Stimulated activated CD8-positive, alpha-beta memory T cell treated with anti-CD3 and anti-CD28 coated beads, Interleukin-2, amount 100 ng/mL, for 1 hour (primary cell): ENCODE data around the gene S100A6.
"Not testable (repeated sequence)": the region's sequence is repeated elsewhere in the genome, so short reads cannot be mapped to it uniquely, and the experiment has no call there.

Experiments used
- DNase-seq, 2 donors: peaks; one replicate each; pipeline ENCODE4 v3.0.0-alpha.2; 2020; ENCODE audit warnings: low read depth in 2 of 2

Gene S100A6

DNA sequence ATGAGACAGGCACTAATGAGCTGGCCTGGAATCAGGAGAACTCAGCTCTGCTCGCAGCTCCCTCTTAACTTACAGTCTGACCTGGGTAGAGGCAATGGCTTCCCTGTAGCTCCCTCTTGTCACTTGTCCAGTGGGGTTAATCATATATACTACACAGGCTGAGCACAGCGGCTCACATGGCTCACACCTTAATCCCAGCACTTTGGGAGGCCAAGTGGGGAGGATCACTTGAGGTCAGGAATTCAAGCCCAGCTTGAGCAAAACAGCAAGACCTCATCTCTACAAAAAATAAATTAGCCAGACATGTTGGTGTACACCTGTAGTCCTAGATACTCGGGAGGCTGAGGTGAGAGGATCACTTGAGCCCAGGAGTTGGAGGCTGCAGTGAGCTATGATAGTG is 4.2 kb downstream of the S100A6 start:
- no peak for DNase-seq

- no peak for DNase-seq
Measured at GRCh38 chr1:153527683-153528040, 8.1 kb downstream of the S100A6 start.

GRCh38 chr1:153527023-153527682 is 8.6 kb downstream of the S100A6 start:
- DNase-seq = no peak

DNA sequence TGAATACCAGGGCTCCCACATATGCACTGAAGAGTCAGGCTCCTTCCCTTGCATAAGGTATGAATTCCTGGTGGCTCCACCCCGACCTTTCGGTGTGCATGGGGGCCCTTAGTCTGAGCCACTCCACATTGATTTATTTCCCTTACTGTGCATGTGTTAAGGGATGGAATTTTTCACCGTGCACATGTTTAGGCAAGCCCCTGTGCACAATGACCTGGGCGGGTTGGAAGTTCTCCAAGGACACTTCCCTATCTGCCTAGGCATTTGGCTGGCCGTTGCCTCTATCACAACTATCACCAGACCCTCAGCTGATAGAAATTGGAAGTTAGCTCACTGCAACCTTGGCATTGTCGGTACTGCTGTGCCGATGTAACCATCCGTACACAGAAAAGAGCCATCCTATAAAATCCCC is 9.7 kb downstream of the S100A6 start:
- no peak for DNase-seq

DNA sequence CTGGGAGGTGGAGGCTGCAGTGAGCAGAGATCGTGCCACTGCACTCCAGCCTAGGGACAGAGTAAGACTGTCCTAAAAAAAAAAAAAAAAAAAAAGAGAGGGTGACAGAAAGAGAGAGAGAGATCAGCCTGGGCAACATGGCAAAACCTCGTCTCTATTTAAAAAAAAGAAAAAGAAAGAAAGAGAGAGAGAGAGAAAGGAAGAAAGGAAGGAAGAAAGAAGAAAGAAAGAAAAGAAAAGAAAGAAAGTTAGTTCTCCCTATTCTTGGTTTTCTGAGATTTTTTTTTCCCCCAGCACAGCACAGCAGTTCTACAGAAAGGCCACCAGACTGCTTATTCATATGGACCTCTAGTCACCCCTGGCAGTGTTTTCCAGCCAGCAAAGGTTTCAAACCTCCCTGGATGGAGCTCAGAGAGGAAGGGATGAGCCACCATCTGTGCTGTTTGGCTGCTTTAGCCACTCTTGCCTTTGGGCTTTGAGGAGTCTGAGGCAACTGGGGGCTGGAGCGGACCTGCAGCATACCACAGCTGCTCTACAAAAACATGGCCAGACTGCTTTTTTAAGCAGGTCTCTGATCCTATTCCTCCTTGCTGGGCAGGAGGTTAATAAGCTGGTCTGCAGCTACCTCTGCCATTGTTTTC is 10.6 kb downstream of the S100A6 start:
- DNase-seq = no peak

DNA sequence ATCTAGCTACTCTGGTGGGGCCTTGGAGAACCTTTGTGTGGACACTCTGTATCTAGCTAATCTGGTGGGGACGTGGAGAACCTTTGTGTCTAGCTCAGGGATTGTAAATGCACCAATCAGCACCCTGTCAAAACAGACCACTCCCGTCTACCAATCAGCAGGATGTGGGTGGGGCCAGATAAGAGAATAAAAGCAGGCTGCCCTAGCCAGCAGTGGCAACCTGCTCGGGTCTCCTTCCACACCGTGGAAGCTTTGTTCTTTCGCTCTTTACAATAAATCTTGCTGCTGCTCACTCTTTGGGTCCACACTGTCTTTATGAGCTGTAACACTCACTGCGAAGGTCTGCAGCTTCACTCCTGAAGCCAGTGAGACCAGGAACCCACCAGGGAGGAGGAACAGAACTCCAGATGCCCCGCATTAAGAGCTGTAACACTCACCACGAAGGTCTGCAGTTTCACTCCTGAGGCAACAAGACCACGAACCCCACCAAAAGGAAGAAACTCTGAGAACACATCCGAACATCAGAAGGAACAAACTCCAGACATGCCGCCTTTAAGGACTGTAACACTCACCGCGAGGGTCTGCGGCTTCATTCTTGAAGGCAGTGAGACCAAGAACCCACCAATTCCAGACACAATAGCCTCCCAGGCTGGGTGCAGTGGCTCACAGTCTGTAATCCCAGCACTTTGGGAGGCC is 13.3 kb downstream of the S100A6 start:
- not testable (repeated sequence) for DNase-seq

DNA sequence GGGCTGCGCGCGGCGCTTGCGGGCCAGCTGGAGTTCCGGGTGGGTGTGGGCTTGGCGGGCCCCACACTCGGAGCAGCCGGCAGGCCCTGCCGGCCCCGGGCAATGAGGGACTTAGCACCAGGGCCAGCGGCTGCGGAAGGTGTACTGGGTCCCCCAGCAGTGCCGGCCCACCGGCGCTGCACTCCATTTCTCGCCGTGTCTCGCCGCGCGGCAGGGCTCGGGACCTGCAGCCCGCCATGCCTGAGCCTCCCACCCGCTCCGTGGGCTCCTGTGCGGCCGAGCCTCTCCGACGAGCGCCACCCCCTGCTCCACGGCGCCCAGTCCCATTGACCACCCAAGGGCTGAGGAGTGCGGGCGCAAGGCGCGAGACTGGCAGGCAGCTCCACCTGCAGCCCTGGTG is 14.0 kb downstream of the S100A6 start:
- DNase-seq = not testable (repeated sequence)

GRCh38 chr1:153520818-153521476 is 14.8 kb downstream of the S100A6 start:
- DNase-seq = no peak

GRCh38 chr1:153520137-153520691 is 15.6 kb downstream of the S100A6 start:
- not testable (repeated sequence) for DNase-seq

DNA sequence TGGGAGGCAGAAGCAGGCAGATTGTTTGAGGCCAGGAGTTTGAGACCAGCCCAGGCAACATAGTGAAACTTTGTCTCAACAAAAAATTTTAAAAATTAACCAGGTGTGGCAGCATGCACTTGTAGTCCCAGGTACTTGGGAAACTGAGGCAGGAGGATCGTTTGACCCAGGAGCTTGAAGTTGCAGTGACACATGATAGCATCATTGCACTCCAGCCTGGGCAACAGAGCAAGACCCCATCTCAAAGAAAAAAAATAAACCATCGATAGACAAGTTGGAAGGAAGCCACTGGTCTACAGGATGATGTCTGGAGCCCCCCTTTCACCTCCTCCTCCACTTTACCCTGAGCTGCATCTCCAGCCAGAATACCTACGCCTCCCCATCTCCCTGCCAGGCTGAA is 16.5 kb downstream of the S100A6 start:
- DNase-seq = no peak

GRCh38 chr1:153515504-153516394 is 20.0 kb downstream of the S100A6 start:
- no peak for DNase-seq

GRCh38 chr1:153513666-153514065 is 22.1 kb downstream of the S100A6 start:
- DNase-seq = no peak

DNA sequence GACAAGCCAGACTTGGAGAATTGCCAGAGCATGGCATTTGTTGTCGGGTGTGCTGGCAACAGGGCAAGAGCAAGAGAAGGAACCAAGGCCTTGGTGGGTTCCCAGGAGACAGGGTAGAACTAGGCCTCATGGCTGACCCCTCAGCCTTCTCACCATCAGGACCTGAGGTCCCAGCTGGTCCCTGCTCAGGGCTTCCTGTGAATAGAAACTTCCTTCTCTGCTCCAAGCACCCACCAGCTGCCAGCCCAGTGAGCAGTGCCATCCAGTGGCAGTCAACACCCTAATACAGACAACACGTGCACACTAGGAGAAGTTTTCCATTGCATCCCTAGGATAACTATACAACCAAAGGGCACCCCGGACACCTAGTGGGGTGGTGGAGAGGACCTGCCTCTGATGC is 22.8 kb downstream of the S100A6 start:
- no peak for DNase-seq

DNA sequence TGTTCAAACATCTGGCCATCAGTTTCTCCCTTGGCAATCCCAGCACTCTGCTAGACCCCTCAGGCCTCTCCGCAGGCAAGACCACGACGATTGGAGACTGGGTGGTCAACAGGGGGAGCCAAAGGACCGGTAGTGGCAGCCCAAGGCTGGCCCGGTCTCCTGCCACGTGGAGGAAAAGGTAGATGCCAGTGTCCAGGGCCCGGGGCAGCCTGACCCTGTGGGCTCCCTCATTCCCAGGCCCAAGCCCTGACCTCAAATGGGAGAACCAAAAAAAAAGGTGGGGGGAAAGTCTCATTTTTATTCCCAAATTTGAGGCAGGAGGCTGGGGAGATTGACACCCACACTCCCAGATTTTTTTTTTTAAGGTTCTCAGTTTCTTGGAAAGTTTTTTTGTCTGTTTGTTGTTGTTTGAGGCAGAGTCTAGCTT is 24.8 kb downstream of the S100A6 start:
- peak; percentile 48 to 66 for DNase-seq

DNA sequence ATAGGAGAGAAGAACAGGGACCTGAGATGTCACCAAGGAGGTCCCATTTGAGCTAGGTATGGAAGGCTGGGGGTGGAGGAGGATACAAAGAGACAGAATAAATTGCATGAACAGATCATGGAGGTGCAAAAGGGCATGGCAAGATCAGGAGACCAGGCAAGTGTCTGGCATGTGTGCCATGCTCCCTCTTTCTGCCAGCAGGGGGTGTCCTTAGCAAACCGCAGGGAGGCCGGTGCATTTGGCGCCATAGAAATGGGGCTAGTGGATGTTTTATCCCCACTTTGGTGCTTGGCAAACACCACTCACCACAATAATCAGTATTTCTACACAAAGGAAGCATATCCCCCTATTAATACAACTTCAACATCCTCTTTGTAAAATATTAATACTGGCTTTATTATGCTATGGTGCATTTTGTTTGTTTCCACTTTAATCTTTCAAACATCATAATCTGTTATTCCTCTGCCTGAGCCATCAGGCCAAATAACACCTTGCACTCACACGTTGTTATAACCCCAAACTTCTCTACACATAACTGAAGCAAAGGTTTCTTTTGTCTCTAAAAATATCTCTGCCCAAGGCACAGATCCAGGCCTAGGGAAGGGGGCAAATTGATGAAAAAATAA is 25.9 kb downstream of the S100A6 start:
- DNase-seq = peak in 1 of 2 donors; percentile 43

DNA sequence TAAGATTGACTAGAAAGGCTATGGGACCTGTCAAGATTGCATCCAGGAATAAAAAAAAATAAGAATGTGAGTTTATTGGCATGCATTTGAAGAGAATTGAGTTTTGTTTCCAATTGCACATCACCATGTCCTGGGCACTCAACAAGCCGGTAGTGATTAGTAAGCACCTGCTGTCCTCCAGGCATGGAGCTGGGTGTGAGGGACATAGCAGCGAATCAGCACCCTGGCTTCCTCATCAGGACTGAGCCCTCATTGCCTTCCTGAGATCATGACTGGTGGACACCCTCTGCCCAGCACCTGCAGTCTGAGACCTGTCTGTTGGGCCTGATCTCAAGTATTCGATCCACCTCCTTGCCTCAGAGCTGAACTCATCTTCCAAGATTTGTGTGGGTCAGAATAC is 26.8 kb downstream of the S100A6 start:
- DNase-seq = no peak

- DNase-seq = no peak
Measured at GRCh38 chr1:153507926-153508583, 27.7 kb downstream of the S100A6 start.

DNA sequence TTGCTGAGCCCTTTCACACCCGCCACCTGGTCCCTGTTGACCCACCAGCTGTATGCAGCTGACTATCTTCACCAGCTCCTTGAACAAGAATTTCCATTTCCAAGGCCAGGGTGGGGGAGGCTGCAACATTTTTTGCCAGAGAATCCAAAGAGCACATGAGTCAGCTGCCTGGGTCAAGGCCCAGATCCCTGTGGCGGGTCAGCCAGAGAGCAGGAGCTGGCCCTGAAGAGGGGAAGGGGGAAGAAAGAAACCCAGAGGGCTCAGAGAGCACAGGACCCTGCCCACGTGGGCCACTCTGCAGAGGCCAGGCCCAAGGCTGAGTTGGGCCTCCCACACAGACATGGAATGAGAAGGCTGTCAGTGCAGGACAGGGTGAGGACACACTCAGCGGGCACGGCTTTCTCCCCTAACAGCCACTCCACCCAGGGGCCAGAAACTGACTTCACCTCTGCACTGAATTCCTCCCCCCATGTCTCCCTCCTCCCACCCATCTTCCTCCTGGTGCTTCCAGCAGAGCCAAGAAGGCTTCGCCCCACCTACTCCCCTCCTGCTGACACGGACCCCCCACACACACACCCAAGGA is 28.9 kb downstream of the S100A6 start:
- no peak for DNase-seq

DNA sequence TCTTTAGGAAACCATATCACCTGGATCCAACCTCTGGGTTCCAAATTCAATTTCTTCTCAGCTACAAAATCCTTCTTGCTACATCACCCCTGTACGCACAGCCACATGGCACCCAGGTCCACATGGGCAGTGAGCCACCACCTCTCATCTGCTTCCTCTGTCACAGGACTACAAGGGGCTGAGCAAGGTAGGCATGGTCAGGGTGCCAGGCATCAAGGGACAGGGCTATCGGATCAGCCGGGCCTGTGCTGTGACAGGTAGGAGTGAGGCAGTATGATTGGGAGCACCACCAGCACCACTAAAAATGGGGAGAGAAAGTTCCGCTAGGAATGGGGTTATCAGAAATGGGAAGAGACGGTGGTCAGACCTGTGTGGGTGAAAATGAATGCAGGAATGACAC is 29.4 kb downstream of the S100A6 start:
- DNase-seq = no peak

- DNase-seq = no peak
Measured at GRCh38 chr1:153505576-153505975, 30.2 kb downstream of the S100A6 start.
